IMR-90 (cell line): Measurements from ENCODE around the gene CBFA2T3. TPM values are rescaled to one million over a fixed set of nuclear protein-coding genes. Genes with fewer than 3 reads are reported as not detected.

Experiments used
- ATAC-seq: fragments of 200-7000 bp; cut with Tn5 transposase; 2 replicates; pipeline ENCODE4 v1.9.1; 2020; ENCODE audit warnings: low read depth, mild to moderate bottlenecking, moderate library complexity
- BruUV-seq: library from RNA; stranded (reverse); fragments of 400-500 nt; replicated peaks from 2 replicates; lab custom pipeline; 2021; lab: Mats Ljungman, UMichigan
- CTCF ChIA-PET: fragments of 300-600 bp; formaldehyde crosslinking; extraction: SDS; loops from one replicate; lab custom pipeline; 2021; ENCODE audit warnings: antibody characterized with exemption; lab: Yijun Ruan, JAX
- POLR2A ChIA-PET: fragments of 300-600 bp; sonication (Branson Sonifier 250); formaldehyde crosslinking; loops from one replicate; lab custom pipeline; 2022; ENCODE audit warnings: antibody characterized with exemption; ENCODE audit not compliant: unreplicated experiment; lab: Charles Lee
- DNase-seq: peaks from one replicate; pipeline ENCODE4 v3.0.0; 2013
- H2AFZ ChIP-seq: replicated peaks from 2 replicates; pipeline ENCODE3; 2013; ENCODE audit warnings: low read length, mild to moderate bottlenecking; ENCODE audit not compliant: poor library complexity
- H2AK5ac ChIP-seq: 2 replicates; pipeline ENCODE4 v1.6.1; 2013; ENCODE audit warnings: low read depth, low read length, inconsistent platforms
- H2AK9ac ChIP-seq: replicated peaks from 2 replicates; pipeline ENCODE3; 2013; ENCODE audit warnings: mild to moderate bottlenecking, low read depth, low read length, moderate library complexity; ENCODE audit not compliant: poor library complexity
- H2BK120ac ChIP-seq: 2 replicates; pipeline ENCODE4 v1.6.1; 2013; ENCODE audit warnings: low read depth, low read length, inconsistent platforms
- H2BK15ac ChIP-seq: 3 replicates; pipeline ENCODE4 v1.6.1; 2013; ENCODE audit warnings: low read depth, low read length, inconsistent platforms
- H2BK20ac ChIP-seq: 2 replicates; pipeline ENCODE4 v1.6.1; 2013; ENCODE audit warnings: low read depth, mild to moderate bottlenecking, inconsistent platforms, low read length, moderate library complexity
- H2BK5ac ChIP-seq: 2 replicates; pipeline ENCODE4 v1.6.1; 2013; ENCODE audit warnings: mild to moderate bottlenecking, low read depth, low read length, inconsistent platforms; ENCODE audit not compliant: poor library complexity, severe bottlenecking
- H3K14ac ChIP-seq: replicated peaks from 2 replicates; pipeline ENCODE4 v1.6.1; 2013; ENCODE audit warnings: low read depth, low read length, inconsistent platforms
- H3K18ac ChIP-seq: 2 replicates; pipeline ENCODE4 v1.6.1; 2013; ENCODE audit warnings: low read depth, low read length, control low read depth
- H3K23ac ChIP-seq: 2 replicates; pipeline ENCODE4 v1.6.1; 2013; ENCODE audit warnings: low read depth, low read length, inconsistent platforms
- H3K27ac ChIP-seq: 2 replicates; pipeline ENCODE4 v1.5.1; 2013; ENCODE audit warnings: mild to moderate bottlenecking, control low read depth, low read length; ENCODE audit not compliant: insufficient read depth
- H3K27me3 ChIP-seq: 2 replicates; pipeline ENCODE4 v1.6.1; 2013; ENCODE audit warnings: low read length; ENCODE audit not compliant: control insufficient read depth, insufficient read depth
- H3K36me3 ChIP-seq: 2 replicates; pipeline ENCODE4 v1.6.1; 2013; ENCODE audit warnings: low read length, mixed read lengths; ENCODE audit not compliant: control insufficient read depth, insufficient read depth
- H3K4ac ChIP-seq: 2 replicates; pipeline ENCODE4 v1.6.1; 2013; ENCODE audit warnings: low read depth, low read length, inconsistent platforms
- H3K4me1 ChIP-seq: 2 replicates; pipeline ENCODE4 v1.6.1; 2013; ENCODE audit warnings: low read length, mixed read lengths; ENCODE audit not compliant: control insufficient read depth, insufficient read depth
- H3K4me2 ChIP-seq: 2 replicates; pipeline ENCODE4 v1.6.1; 2013; ENCODE audit warnings: low read depth, mild to moderate bottlenecking, control low read depth, low read length, moderate library complexity
- H3K4me3 ChIP-seq: 2 replicates; pipeline ENCODE4 v1.5.1; 2013; ENCODE audit warnings: low read depth, mild to moderate bottlenecking, control low read depth, low read length, moderate library complexity; ENCODE audit not compliant: insufficient read depth
- H3K56ac ChIP-seq: 2 replicates; pipeline ENCODE4 v1.6.1; 2013; ENCODE audit warnings: low read length, inconsistent platforms; ENCODE audit not compliant: insufficient read depth; ENCODE audit errors: extremely low read depth
- H3K79me1 ChIP-seq, 2 experiments: 2 replicates each; pipeline ENCODE4 v1.6.1; 2013; ENCODE audit warnings: low read length in 2 of 2, inconsistent platforms in 1 of 2, low read depth in 1 of 2
- H3K9ac ChIP-seq: 2 replicates; pipeline ENCODE4 v1.6.1; 2013; ENCODE audit warnings: low read depth, low read length, control low read depth
- H3K9me1 ChIP-seq: 2 replicates; pipeline ENCODE4 v1.6.1; 2013; ENCODE audit warnings: low read length, inconsistent platforms; ENCODE audit not compliant: insufficient read depth
- H3K9me3 ChIP-seq: 2 replicates; pipeline ENCODE4 v1.6.1; 2013; ENCODE audit warnings: low read length; ENCODE audit not compliant: control insufficient read depth, insufficient read depth
- H4K20me1 ChIP-seq: 2 replicates; pipeline ENCODE4 v1.6.1; 2013; ENCODE audit warnings: low read length, inconsistent platforms; ENCODE audit not compliant: insufficient read depth
- H4K5ac ChIP-seq: 2 replicates; pipeline ENCODE4 v1.6.1; 2013; ENCODE audit warnings: mild to moderate bottlenecking, low read depth, low read length, control low read depth
- H4K8ac ChIP-seq, 2 experiments: 2 replicates each; pipeline ENCODE4 v1.6.1; 2013; ENCODE audit warnings: low read depth in 2 of 2, low read length in 2 of 2, control low read depth in 1 of 2, inconsistent platforms in 1 of 2
- H4K91ac ChIP-seq: 2 replicates; pipeline ENCODE4 v1.6.1; 2013; ENCODE audit warnings: low read depth, low read length, inconsistent platforms; ENCODE audit not compliant: insufficient read depth
- BHLHE40 ChIP-seq: fragments of 150-350 bp; IDR thresholded peaks from 2 replicates; pipeline ENCODE4 v1.6.1; 2016; ENCODE audit warnings: mild to moderate bottlenecking, low read depth, low read length
- CEBPB ChIP-seq: IDR thresholded peaks from 2 replicates; pipeline ENCODE4 v1.6.1; 2012; ENCODE audit warnings: low read depth, low read length, improper control_type of control experiment
- CHD1 ChIP-seq: IDR thresholded peaks from 2 replicates; pipeline ENCODE4 v1.6.1; 2012; ENCODE audit warnings: low read depth, low read length, improper control_type of control experiment
- FOS ChIP-seq: fragments of 150-350 bp; IDR thresholded peaks from 2 replicates; pipeline ENCODE4 v1.6.1; 2016; ENCODE audit warnings: low read depth, low read length
- MAFK ChIP-seq: IDR thresholded peaks from 2 replicates; pipeline ENCODE4 v1.6.1; 2012; ENCODE audit warnings: low read depth, low read length, improper control_type of control experiment
- MAZ ChIP-seq: IDR thresholded peaks from 2 replicates; pipeline ENCODE4 v1.6.1; 2012; ENCODE audit warnings: low read depth, mild to moderate bottlenecking, low read length, improper control_type of control experiment, moderate library complexity, borderline replicate concordance
- MXI1 ChIP-seq: IDR thresholded peaks from 2 replicates; pipeline ENCODE4 v1.6.1; 2012; ENCODE audit warnings: low read depth, mild to moderate bottlenecking, low read length, moderate library complexity, borderline replicate concordance
- NFE2L2 ChIP-seq: fragments of 150-350 bp; IDR thresholded peaks from 2 replicates; pipeline ENCODE4 v1.6.1; 2016; ENCODE audit warnings: low read depth, mild to moderate bottlenecking, low read length
- POLR2A ChIP-seq: IDR thresholded peaks from 2 replicates; pipeline ENCODE4 v1.6.1; 2012; ENCODE audit warnings: mild to moderate bottlenecking, low read depth, low read length
- RAD21 ChIP-seq: IDR thresholded peaks from 2 replicates; pipeline ENCODE4 v1.6.1; 2012; ENCODE audit warnings: low read length, improper control_type of control experiment
- RCOR1 ChIP-seq: IDR thresholded peaks from 2 replicates; pipeline ENCODE4 v1.6.1; 2012; ENCODE audit warnings: mild to moderate bottlenecking, low read length, improper control_type of control experiment; ENCODE audit not compliant: insufficient replicate concordance
- RFX5 ChIP-seq: IDR thresholded peaks from 2 replicates; pipeline ENCODE4 v1.8.0; 2012; ENCODE audit warnings: low read depth, mild to moderate bottlenecking, low read length, moderate library complexity
- SMC3 ChIP-seq: fragments of 150-350 bp; IDR thresholded peaks from 2 replicates; pipeline ENCODE4 v1.6.1; 2016; ENCODE audit warnings: low read depth, mild to moderate bottlenecking, antibody characterized with exemption, low read length, moderate library complexity
- WGBS, 2 experiments: methylation state at CpG; one replicate each; pipeline versions ENCODE4 v1.1.5 to v1.1.7; 2013; ENCODE audit warnings: missing lambda C conversion rate in 2 of 2; ENCODE audit not compliant: insufficient read length in 1 of 2; ENCODE audit errors: extremely low coverage in 2 of 2; 5-methylcytosine and 5-hydroxymethylcytosine counted together
- dilution Hi-C: fragments of 300-500 bp; cut with HindIII; formaldehyde crosslinking; loops from one replicate; pipeline ENCODE4 v1.14.3; 2018; ENCODE audit warnings: low sequenced_read_pairs; ENCODE audit not compliant: unreplicated experiment
- in situ Hi-C: fragments of 300-500 bp; cut with MboI; formaldehyde crosslinking; loops from 3 replicates; pipeline ENCODE4 v1.14.3; 2019; ENCODE audit warnings: low sequenced_read_pairs, inconsistent platforms, mixed read lengths
- intact Hi-C: fragments of 100-400 bp; cut with micrococcal nuclease; formaldehyde crosslinking; loops from 2 replicates; pipeline ENCODE4 v1.10.0; 2022
- polyA plus RNA-seq, 3 experiments: library from polyadenylated mRNA; depleted of rRNA; stranded (reverse); fragments of >200 nt; gene quantifications; 2 replicates each; pipeline ENCODE4 v1.2.3, GENCODE V29; 2012; ENCODE audit warnings: low replicate concordance in 1 of 3
- total RNA-seq: library from RNA; depleted of rRNA; stranded (reverse); fragments of >200 nt; gene quantifications from 2 replicates; pipeline ENCODE4 v1.2.3, GENCODE V29; 2012
- TF ChIP-seq, protein P1 (sequence below): conservative IDR thresholded peaks from 2 replicates; pipeline ENCODE4 v1.5.1; 2012; ENCODE audit warnings: mild to moderate bottlenecking, low read depth, low read length, improper control_type of control experiment
- TF ChIP-seq, protein P2 (sequence below): fragments of 150-350 bp; IDR thresholded peaks from 2 replicates; pipeline ENCODE4 v1.6.1; 2016; ENCODE audit warnings: low read depth, mild to moderate bottlenecking, low read length, moderate library complexity, borderline replicate concordance
- TF ChIP-seq, protein P3 (sequence below): fragments of 150-350 bp; IDR thresholded peaks from 2 replicates; pipeline ENCODE4 v1.6.1; 2017; ENCODE audit warnings: mild to moderate bottlenecking, antibody characterized with exemption, low read length, low read depth

The CBFA2T3 gene
- total and polyA plus RNA-seq, 2 of the 4 experiments (the other 2 are of a cell fraction) = not detected

DNA sequence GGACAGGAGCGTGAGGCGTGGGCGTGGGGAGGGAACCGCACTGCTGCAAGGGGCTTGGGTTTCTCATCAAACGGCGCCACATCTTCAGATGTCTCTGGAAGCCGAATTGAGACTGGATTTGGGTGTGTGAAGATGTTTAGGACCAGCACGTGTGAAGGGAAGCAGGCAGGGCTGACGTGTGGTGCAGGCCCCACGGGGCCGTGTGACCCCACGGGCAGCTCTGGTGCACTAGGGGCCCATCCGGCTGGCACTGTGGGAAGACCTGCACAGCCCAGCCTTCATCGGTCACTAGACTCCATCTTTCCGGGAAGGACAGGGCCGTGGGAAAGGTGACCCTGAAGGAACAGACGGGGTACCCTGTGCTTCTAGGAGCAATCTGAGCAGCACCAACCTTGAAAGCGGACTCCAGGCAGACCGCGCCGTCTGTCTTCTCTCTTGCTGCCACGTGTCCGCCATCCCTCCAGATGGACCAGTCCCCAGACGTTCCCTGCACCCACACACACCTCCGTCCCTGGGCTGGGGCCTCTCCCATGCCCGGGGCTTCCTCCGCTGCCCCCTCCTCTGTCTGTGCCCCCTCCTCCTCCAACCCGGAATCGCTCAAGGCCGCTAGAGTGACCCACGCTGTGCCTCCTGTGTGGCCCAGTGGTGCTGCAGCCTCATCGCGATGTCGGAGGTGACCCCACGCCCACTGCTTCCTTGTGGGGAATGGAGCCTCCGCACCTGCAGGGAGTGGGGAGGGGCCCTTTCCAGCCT, 23.4 kb upstream of the CBFA2T3 start:
- no peaks in the 10 kb centered on the region for H3K79me1 ChIP-seq
- intact Hi-C loops = no loop called here
- H2BK20ac ChIP-seq = no peak overlapping the region
- H3K18ac ChIP-seq = no peak overlapping the region
- H3K9ac ChIP-seq = no peak overlapping the region
- H3K4me2 ChIP-seq = no peak overlapping the region
- in situ Hi-C loops = no loop called here
- no TSS peak for BruUV-seq
- no peak overlapping the region for H4K8ac ChIP-seq
- DNase-seq = no peak
- H4K20me1 ChIP-seq = no peaks in the 10 kb centered on the region
- TF ChIP-seq MAFK (no peak), CEBPB (no peak), FOS (no peak), SMC3 (no peak), RCOR1 (no peak), NFE2L2 (no peak), BHLHE40 (no peak), POLR2A (no peak), MXI1 (no peak), CHD1 (no peak), MAZ (no peak), RFX5 (no peak), RAD21 (no peak)
- TF ChIP-seq, protein P1, sequence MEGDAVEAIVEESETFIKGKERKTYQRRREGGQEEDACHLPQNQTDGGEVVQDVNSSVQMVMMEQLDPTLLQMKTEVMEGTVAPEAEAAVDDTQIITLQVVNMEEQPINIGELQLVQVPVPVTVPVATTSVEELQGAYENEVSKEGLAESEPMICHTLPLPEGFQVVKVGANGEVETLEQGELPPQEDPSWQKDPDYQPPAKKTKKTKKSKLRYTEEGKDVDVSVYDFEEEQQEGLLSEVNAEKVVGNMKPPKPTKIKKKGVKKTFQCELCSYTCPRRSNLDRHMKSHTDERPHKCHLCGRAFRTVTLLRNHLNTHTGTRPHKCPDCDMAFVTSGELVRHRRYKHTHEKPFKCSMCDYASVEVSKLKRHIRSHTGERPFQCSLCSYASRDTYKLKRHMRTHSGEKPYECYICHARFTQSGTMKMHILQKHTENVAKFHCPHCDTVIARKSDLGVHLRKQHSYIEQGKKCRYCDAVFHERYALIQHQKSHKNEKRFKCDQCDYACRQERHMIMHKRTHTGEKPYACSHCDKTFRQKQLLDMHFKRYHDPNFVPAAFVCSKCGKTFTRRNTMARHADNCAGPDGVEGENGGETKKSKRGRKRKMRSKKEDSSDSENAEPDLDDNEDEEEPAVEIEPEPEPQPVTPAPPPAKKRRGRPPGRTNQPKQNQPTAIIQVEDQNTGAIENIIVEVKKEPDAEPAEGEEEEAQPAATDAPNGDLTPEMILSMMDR = no peak
- TF ChIP-seq, protein P2, sequence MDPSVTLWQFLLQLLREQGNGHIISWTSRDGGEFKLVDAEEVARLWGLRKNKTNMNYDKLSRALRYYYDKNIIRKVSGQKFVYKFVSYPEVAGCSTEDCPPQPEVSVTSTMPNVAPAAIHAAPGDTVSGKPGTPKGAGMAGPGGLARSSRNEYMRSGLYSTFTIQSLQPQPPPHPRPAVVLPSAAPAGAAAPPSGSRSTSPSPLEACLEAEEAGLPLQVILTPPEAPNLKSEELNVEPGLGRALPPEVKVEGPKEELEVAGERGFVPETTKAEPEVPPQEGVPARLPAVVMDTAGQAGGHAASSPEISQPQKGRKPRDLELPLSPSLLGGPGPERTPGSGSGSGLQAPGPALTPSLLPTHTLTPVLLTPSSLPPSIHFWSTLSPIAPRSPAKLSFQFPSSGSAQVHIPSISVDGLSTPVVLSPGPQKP = no peak
- TF ChIP-seq, protein P3, sequence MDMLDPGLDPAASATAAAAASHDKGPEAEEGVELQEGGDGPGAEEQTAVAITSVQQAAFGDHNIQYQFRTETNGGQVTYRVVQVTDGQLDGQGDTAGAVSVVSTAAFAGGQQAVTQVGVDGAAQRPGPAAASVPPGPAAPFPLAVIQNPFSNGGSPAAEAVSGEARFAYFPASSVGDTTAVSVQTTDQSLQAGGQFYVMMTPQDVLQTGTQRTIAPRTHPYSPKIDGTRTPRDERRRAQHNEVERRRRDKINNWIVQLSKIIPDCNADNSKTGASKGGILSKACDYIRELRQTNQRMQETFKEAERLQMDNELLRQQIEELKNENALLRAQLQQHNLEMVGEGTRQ = no peak
- no peak overlapping the region for H3K4ac ChIP-seq
- no peak overlapping the region for H4K5ac ChIP-seq
- no peak overlapping the region for H3K56ac ChIP-seq
- no peak overlapping the region for H2AK9ac ChIP-seq
- H3K4me3 ChIP-seq = no peak overlapping the region
- no peak overlapping the region for H4K91ac ChIP-seq
- H3K27me3 ChIP-seq = peaks cover 38% of the 10 kb centered on the region
- H2BK120ac ChIP-seq = no peak overlapping the region
- H3K14ac ChIP-seq = no peak overlapping the region
- no peak overlapping the region for H3K23ac ChIP-seq
- H2AFZ ChIP-seq = no peak overlapping the region
- H2AK5ac ChIP-seq = no peak overlapping the region
- no peak overlapping the region for H2BK5ac ChIP-seq
- H2BK15ac ChIP-seq = no peak overlapping the region
- CTCF ChIA-PET = no interaction called here
- POLR2A ChIA-PET = no interaction called here
- ATAC-seq = no peak
- WGBS, 2 experiments = 80% methylated on average over 18 of the region's 36 CpGs; no CpG with 5 or more reads in 1 of the 2 experiments
- H3K4me1 ChIP-seq = no peaks in the 10 kb centered on the region
- H3K9me1 ChIP-seq = no peaks in the 10 kb centered on the region
- dilution Hi-C loops = no loop called here
- peaks cover 36% of the 10 kb centered on the region for H3K9me3 ChIP-seq
- no peaks in the 10 kb centered on the region for H3K36me3 ChIP-seq
- no peak overlapping the region for H3K27ac ChIP-seq
